Fibroblast of the aortic adventitia (primary cell): ENCODE measurements around the gene GARIN5A. TPM values are rescaled to one million over a fixed set of nuclear protein-coding genes. Genes with fewer than 3 reads are reported as not detected.

ENCODE experiments used
- DNase-seq: peaks from one replicate; pipeline ENCODE4 v3.0.0-alpha.2; 2010; ENCODE audit warnings: low read depth
- H3K4me3 ChIP-seq: 2 replicates; pipeline ENCODE4 v1.5.1; 2011; ENCODE audit warnings: low read depth, mild to moderate bottlenecking, control low read depth, low read length, moderate library complexity
- CTCF ChIP-seq: IDR thresholded peaks from 2 replicates; pipeline ENCODE4 v1.5.1; 2011; ENCODE audit warnings: mild to moderate bottlenecking, low read length, control low read depth, inconsistent platforms; ENCODE audit not compliant: insufficient read depth
- total RNA-seq: library from RNA; depleted of rRNA; stranded (reverse); fragments of >200 nt; gene quantifications from 2 replicates; pipeline ENCODE4 v1.2.3, GENCODE V29; 2012; ENCODE audit warnings: low replicate concordance

GARIN5A gene
- total RNA-seq, 1 donor: not detected

GRCh38 chr19:50500060-50500752 lies 23.6 kb upstream of the GARIN5A start:
- no peak overlapping the region for H3K4me3 ChIP-seq
- no peak for DNase-seq
- no peak for TF ChIP-seq CTCF

GRCh38 chr19:50498219-50499056 lies 21.8 kb upstream of the GARIN5A start:
- H3K4me3 ChIP-seq: no peak overlapping the region

GRCh38 chr19:50497022-50497405 lies 20.4 kb upstream of the GARIN5A start:
- no peak for TF ChIP-seq CTCF
- H3K4me3 ChIP-seq: no peak overlapping the region
- no peak for DNase-seq

More at GRCh38 chr19:50498219-50499056, 21.8 kb upstream of the GARIN5A start:
- no peak for TF ChIP-seq CTCF
- DNase-seq: no peak

GRCh38 chr19:50496189-50497021 lies 19.8 kb upstream of the GARIN5A start:
- no peak for TF ChIP-seq CTCF
- no peak overlapping the region for H3K4me3 ChIP-seq
- DNase-seq: no peak

- H3K4me3 ChIP-seq: no peak overlapping the region
- no peak for DNase-seq
- no peak for TF ChIP-seq CTCF
These were observed 18.4 kb upstream of the GARIN5A start for GRCh38 chr19:50495020-50495531.
